ENCODE results near the gene ANKIB1. TPM values are rescaled to one million over a fixed set of nuclear protein-coding genes. Genes with fewer than 3 reads are reported as not detected.
A peak's percentile ranks its signal among the peaks of the same experiment; 100 is the strongest.

The ANKIB1 gene
- total and polyA plus RNA-seq, 9 of the 15 experiments (the other 6 are each of a cell fraction or from before 2014, with no cell fraction given): 5.9 to 25.2 (median 16.1) TPM

- TF ChIP-seq ZNF592 (IDR thresholded peaks at IDR 0.05): peak; percentile 92
- peak; percentile 62; the same call in 1 of the 2 replicates for TF ChIP-seq KLF6 (CRISPR knock-in tag; IDR thresholded peaks at IDR 0.05; ENCODE audit: borderline replicate concordance)
- TF ChIP-seq IRF9 (tag; IDR thresholded peaks at IDR 0.05): 0 out of 2 replicates have a peak, but pooled peaks have one; percentile 36
- peak; percentile 54 for TF ChIP-seq SMAD4 (CRISPR knock-in tag; conservative IDR thresholded peaks at IDR 0.05)
- 0 out of 2 replicates have a peak, but pooled peaks have one; percentile 18 for TF ChIP-seq TAF7 (tag; IDR thresholded peaks at IDR 0.05)
- TF ChIP-seq PYGO2 (tag; IDR thresholded peaks at IDR 0.05): peak; percentile 70
- TF ChIP-seq YY1 (IDR thresholded peaks at IDR 0.05; ENCODE audit: borderline replicate concordance in 1 of 3, control insufficient read depth in 1 of 3, extremely low read depth in 1 of 3, insufficient read depth in 3 of 3, insufficient read length in 1 of 3, insufficient replicate concordance in 2 of 3, low read depth in 1 of 3, low read length in 2 of 3): peak in 1 of 3 experiments; percentile 8
- TF ChIP-seq HDAC8 (tag; IDR thresholded peaks at IDR 0.05): peak; percentile 65; the same call in 1 of the 2 replicates
- TF ChIP-seq MEF2D (tag; conservative IDR thresholded peaks at IDR 0.05; ENCODE audit: low read depth): peak; percentile 70
- TF ChIP-seq NFIX (CRISPR knock-in tag; IDR thresholded peaks at IDR 0.05; ENCODE audit: low read depth): no peak
- no peak for TF ChIP-seq ZNF740 (CRISPR knock-in tag; IDR thresholded peaks at IDR 0.05)
- TF ChIP-seq ZNF740 (tag; IDR thresholded peaks at IDR 0.05): peak in 1 of 2 experiments; percentile 81; a peak in 1 of 4 replicates
- TF ChIP-seq TFE3 (CRISPR knock-in tag; IDR thresholded peaks at IDR 0.05): no peak
- peak; percentile 78 for TF ChIP-seq PTTG1 (tag; IDR thresholded peaks at IDR 0.05; ENCODE audit: low read depth)
- TF ChIP-seq NR2C1 (IDR thresholded peaks at IDR 0.05): no peak
- TF ChIP-seq NR2C1 (tag; IDR thresholded peaks at IDR 0.05): peak; percentile 50; the same call in 1 of the 2 replicates
- TF ChIP-seq TCF3 (CRISPR knock-in tag; IDR thresholded peaks at IDR 0.05): no peak
- no peak for TF ChIP-seq TAL1 (IDR thresholded peaks at IDR 0.05)
- peak; percentile 73 for TF ChIP-seq DMBX1 (CRISPR knock-in tag; IDR thresholded peaks at IDR 0.05; ENCODE audit: borderline replicate concordance)
- peak; percentile 83 for TF ChIP-seq PTRF (tag; IDR thresholded peaks at IDR 0.05)
These were observed 181.4 kb downstream of the ANKIB1 start (continued) for GRCh38 chr7:92427193-92427592.

Measured in K562 (cell line).